GM23338 (cell line): Measurements from ENCODE around the gene ANKRD11. TPM values are rescaled to one million over a fixed set of nuclear protein-coding genes. Genes with fewer than 3 reads are reported as not detected.
"Not testable (repeated sequence)": the region's sequence is repeated elsewhere in the genome, so short reads cannot be mapped to it uniquely, and the experiment has no call there.

Experiments used
- ATAC-seq: fragments of 200-7000 bp; cut with Tn5 transposase; 3 replicates; pipeline ENCODE4 v1.9.1; 2020
- DNase-seq: peaks from one replicate; pipeline ENCODE4 v3.0.0-alpha.2; 2015; ENCODE audit warnings: low spot score
- H2AFZ ChIP-seq: fragments of 200-600 bp; sonication (generic); 2 replicates; pipeline ENCODE4 v1.8.0; 2016; ENCODE audit warnings: antibody characterized with exemption, mild to moderate bottlenecking, moderate library complexity
- H3F3A ChIP-seq: fragments of 200-600 bp; sonication (generic); replicated peaks from 2 replicates; pipeline ENCODE4 v1.8.0; 2017; ENCODE audit warnings: antibody characterized with exemption, mixed run types, low read depth
- H3K27ac ChIP-seq: fragments of 200-600 bp; sonication (generic); 2 replicates; pipeline ENCODE4 v1.6.1; 2016; ENCODE audit warnings: low read depth
- H3K27me3 ChIP-seq: fragments of 200-600 bp; sonication (generic); 2 replicates; pipeline ENCODE4 v1.8.0; 2016; ENCODE audit warnings: mild to moderate bottlenecking, mixed run types, moderate library complexity; ENCODE audit not compliant: insufficient read depth
- H3K36me3 ChIP-seq: fragments of 200-600 bp; sonication (generic); 2 replicates; pipeline ENCODE4 v1.8.0; 2016; ENCODE audit warnings: mild to moderate bottlenecking; ENCODE audit not compliant: insufficient read depth
- H3K4me1 ChIP-seq: fragments of 200-600 bp; sonication (generic); 2 replicates; pipeline ENCODE4 v1.8.0; 2016; ENCODE audit warnings: mild to moderate bottlenecking, moderate library complexity; ENCODE audit not compliant: insufficient read depth
- H3K4me2 ChIP-seq: fragments of 200-600 bp; sonication (generic); 2 replicates; pipeline ENCODE4 v1.7.1; 2017; ENCODE audit warnings: mixed run types
- H3K4me3 ChIP-seq: fragments of 200-600 bp; sonication (generic); 2 replicates; pipeline ENCODE4 v1.6.1; 2016; ENCODE audit warnings: mixed run types
- H3K79me2 ChIP-seq: fragments of 200-600 bp; sonication (generic); replicated peaks from 2 replicates; pipeline ENCODE4 v1.8.0; 2017; ENCODE audit warnings: mild to moderate bottlenecking; ENCODE audit not compliant: insufficient read depth
- H3K9me2 ChIP-seq: fragments of 200-600 bp; sonication (generic); 2 replicates; pipeline ENCODE4 v1.8.0; 2017; ENCODE audit not compliant: insufficient read depth
- H4K20me1 ChIP-seq: fragments of 200-600 bp; sonication (generic); replicated peaks from 2 replicates; pipeline ENCODE4 v1.8.0; 2017; ENCODE audit warnings: mild to moderate bottlenecking; ENCODE audit not compliant: insufficient read depth
- H3K27ac Mint-ChIP-seq: 2 replicates; pipeline ENCODE4 v1.8.0; 2020; ENCODE audit warnings: inconsistent platforms, mild to moderate bottlenecking, moderate library complexity, mixed read lengths
- H3K27me3 Mint-ChIP-seq: 3 replicates; pipeline ENCODE4 v1.8.0; 2022; ENCODE audit warnings: low read depth, mild to moderate bottlenecking, moderate library complexity, mixed read lengths, inconsistent platforms; ENCODE audit not compliant: insufficient read depth, poor library complexity
- H3K36me3 Mint-ChIP-seq: 3 replicates; pipeline ENCODE4 v1.8.0; 2021; ENCODE audit warnings: low read depth, mild to moderate bottlenecking, inconsistent platforms, moderate library complexity, mixed read lengths
- H3K4me1 Mint-ChIP-seq: 3 replicates; pipeline ENCODE4 v1.8.0; 2020; ENCODE audit warnings: mild to moderate bottlenecking, inconsistent platforms, mixed read lengths
- H3K4me3 Mint-ChIP-seq: 3 replicates; pipeline ENCODE4 v1.8.0; 2021; ENCODE audit warnings: moderate library complexity, mild to moderate bottlenecking, inconsistent platforms, mixed read lengths
- H3K9me3 Mint-ChIP-seq: 3 replicates; pipeline ENCODE4 v1.8.0; 2020; ENCODE audit warnings: moderate library complexity, mild to moderate bottlenecking, inconsistent platforms, mixed read lengths
- CREB1 ChIP-seq: fragments of 250-450 bp; sonication (Bioruptor Pico); IDR thresholded peaks from 2 replicates; pipeline ENCODE4 v1.5.0; 2020; ENCODE audit warnings: low read depth, mild to moderate bottlenecking, moderate library complexity
- CTCF ChIP-seq, 2 experiments: fragments of 200-600 bp in 1 of 2; sonication (generic) in 1 of 2; conservative IDR thresholded peaks; 2 replicates each; pipeline versions ENCODE4 v1.5.1 to v1.6.1; 2016 to 2017; ENCODE audit warnings: antibody characterized with exemption in 2 of 2, low read depth in 2 of 2, mild to moderate bottlenecking in 2 of 2, moderate library complexity in 1 of 2
- ETS1 ChIP-seq: IDR thresholded peaks from 2 replicates; pipeline ENCODE4 v1.6.1; 2016; ENCODE audit warnings: antibody characterized with exemption
- EZH2 ChIP-seq: fragments of 200-600 bp; sonication (generic); IDR thresholded peaks from one replicate; pipeline ENCODE4 v1.8.0; 2017; ENCODE audit warnings: antibody characterized with exemption, mild to moderate bottlenecking, low read depth; ENCODE audit not compliant: unreplicated experiment
- EZH2phosphoT487 ChIP-seq: fragments of 200-600 bp; sonication (generic); IDR thresholded peaks from one replicate; pipeline ENCODE4 v1.8.1; 2018; ENCODE audit warnings: antibody characterized with exemption; ENCODE audit not compliant: unreplicated experiment
- JUNB ChIP-seq: IDR thresholded peaks from one replicate; pipeline ENCODE4 v1.6.1; 2016; ENCODE audit warnings: antibody characterized with exemption; ENCODE audit not compliant: unreplicated experiment
- POLR2AphosphoS5 ChIP-seq: IDR thresholded peaks from 2 replicates; pipeline ENCODE4 v1.6.1; 2016; ENCODE audit warnings: antibody characterized with exemption, low read depth
- STAT1 ChIP-seq: IDR thresholded peaks from one replicate; pipeline ENCODE4 v1.6.1; 2016; ENCODE audit warnings: antibody characterized with exemption; ENCODE audit not compliant: unreplicated experiment
- ZNF114 ChIP-seq: fragments of 250-450 bp; sonication (Bioruptor Pico); IDR thresholded peaks from 2 replicates; pipeline ENCODE4 v1.5.0; 2020; ENCODE audit warnings: mild to moderate bottlenecking, moderate library complexity
- ZNF462 ChIP-seq: fragments of 250-450 bp; sonication (Bioruptor Pico); IDR thresholded peaks from 2 replicates; pipeline ENCODE4 v1.5.0; 2020; ENCODE audit warnings: mild to moderate bottlenecking, moderate library complexity
- polyA plus RNA-seq: library from polyadenylated mRNA; unstranded; fragments of >200 nt; fragmentation: Nextera tagmentation; extraction: Ambion mirVana; gene quantifications from 2 replicates; pipeline ENCODE4 v1.2.1, GENCODE V29; 2016
- total RNA-seq: library from RNA; depleted of rRNA; stranded (reverse); fragments of >200 nt; shearing (Covaris generic); gene quantifications from 2 replicates; pipeline ENCODE4 v1.2.3, GENCODE V29; 2014

ANKRD11 gene
- total and polyA plus RNA-seq, 2 experiments from 2014 or later = 130 to 159 TPM

- Mint-ChIP-seq H3K27me3 (peaks cover 19% of the 10 kb centered on the region), H3K9me3 (peaks cover 10% of the 10 kb centered on the region)
- H3K4me3 Mint-ChIP-seq, H3K27ac ChIP-seq, H4K20me1 ChIP-seq, H3K9me2 ChIP-seq, H3K27ac Mint-ChIP-seq, H3K4me3 ChIP-seq, H2AFZ ChIP-seq, H3K36me3 ChIP-seq, H3K79me2 ChIP-seq, H3K4me1 ChIP-seq, H3K4me2 ChIP-seq, H3K4me1 Mint-ChIP-seq, H3K36me3 Mint-ChIP-seq, DNase-seq, ATAC-seq: not testable (repeated sequence)
- Histone ChIP-seq H3K27me3 (peaks cover 11% of the 10 kb centered on the region; the same call in 1 of the 2 replicates), H3F3A (peaks cover 11% of the 10 kb centered on the region)
Observed at GRCh38 chr16:89244264-89244663, 246.1 kb downstream of the ANKRD11 start.

GRCh38 chr16:89243664-89244063, 246.7 kb downstream of the ANKRD11 start:
- Mint-ChIP-seq H3K36me3 (peaks cover 5% of the 10 kb centered on the region; the same call in 2 of the 3 replicates), H3K4me3 (peak overlapping the region; percentile 31; the same call in 1 of the 3 replicates), H3K27me3 (peaks cover 15% of the 10 kb centered on the region), H3K9me3 (peaks cover 10% of the 10 kb centered on the region), H3K4me1 (peaks cover 6% of the 10 kb centered on the region; the same call in 1 of the 3 replicates), H3K27ac (no peak overlapping the region)
- no peak for DNase-seq
- Histone ChIP-seq H4K20me1 (no peaks in the 10 kb centered on the region), H3K9me2 (peaks cover 7% of the 10 kb centered on the region), H3K4me3 (no peak overlapping the region), H3K36me3 (no peaks in the 10 kb centered on the region), H3K79me2 (no peaks in the 10 kb centered on the region), H3K4me2 (no peak overlapping the region), H3K27ac (no peak overlapping the region), H3K27me3 (peaks cover 9% of the 10 kb centered on the region; the same call in 1 of the 2 replicates), H3K4me1 (no peaks in the 10 kb centered on the region; the same call in 1 of the 2 replicates), H2AFZ (no peak overlapping the region), H3F3A (peaks cover 11% of the 10 kb centered on the region)
- ATAC-seq = no peak
- TF ChIP-seq JUNB (no peak), ZNF114 (CRISPR knock-in tag) (no peak), ETS1 (no peak), CREB1 (CRISPR knock-in tag) (no peak), CTCF (conservative IDR thresholded peaks at IDR 0.05; ENCODE audit: low read depth in 2 of 2) (no peak), POLR2AphosphoS5 (no peak), ZNF462 (CRISPR knock-in tag) (no peak), STAT1 (no peak), EZH2phosphoT487 (no peak), EZH2 (no peak)
